Measurements from ENCODE around the gene TSPAN3.

Gene TSPAN3

GRCh38 chr15:77035999-77036471 lies 34.9 kb downstream of the TSPAN3 start:
- ChIA-PET CTCF (interaction anchor here (0.6 to 1.1 kb wide), 3 partner anchors 31 to 464 kb away, joined by 3 read pairs; no protein-coding TSS in a partner anchor), POLR2A (interaction anchor here (1.4 kb wide), 1 partner anchor 10 kb away, joined by 4 read pairs; no protein-coding TSS in a partner anchor)
- TF ChIP-seq ARNT (IDR thresholded peaks at IDR 0.05) (no peak), ELF4 (IDR thresholded peaks at IDR 0.05) (no peak), ZNF384 (IDR thresholded peaks at IDR 0.05) (no peak), L3MBTL2 (conservative IDR thresholded peaks at IDR 0.05) (no peak), SP1 (IDR thresholded peaks at IDR 0.05) (no peak), SUZ12 (IDR thresholded peaks at IDR 0.05) (no peak), HDGF (IDR thresholded peaks at IDR 0.05; ENCODE audit: borderline replicate concordance) (no peak), FOXA1 (IDR thresholded peaks at IDR 0.05) (no peak), LEF1 (IDR thresholded peaks at IDR 0.05; ENCODE audit: borderline replicate concordance) (no peak)
- no peak for DNase-seq (ENCODE audit: extremely low spot score)

GRCh38 chr15:77035584-77035983 lies 35.3 kb downstream of the TSPAN3 start:
- CTCF ChIA-PET = interaction anchor here (0.7 to 1.6 kb wide), 15 partner anchors 8 to 508 kb away, joined by 3 to 8 read pairs (median 3); no protein-coding TSS in a partner anchor
- no peak for DNase-seq (ENCODE audit: extremely low spot score)
- POLR2A ChIA-PET = interaction anchor here (1.4 kb wide), 1 partner anchor 11 kb away, joined by 4 read pairs; no protein-coding TSS in a partner anchor
- TF ChIP-seq ARNT (IDR thresholded peaks at IDR 0.05) (no peak), FOXK2 (IDR thresholded peaks at IDR 0.05) (no peak), ZNF384 (IDR thresholded peaks at IDR 0.05) (no peak), SP1 (IDR thresholded peaks at IDR 0.05) (no peak), HDGF (IDR thresholded peaks at IDR 0.05; ENCODE audit: borderline replicate concordance) (no peak), FOXA1 (IDR thresholded peaks at IDR 0.05) (no peak), BHLHE40 (IDR thresholded peaks at IDR 0.05; ENCODE audit: borderline replicate concordance) (no peak), CTBP1 (IDR thresholded peaks at IDR 0.05; ENCODE audit: borderline replicate concordance) (no peak), PKNOX1 (IDR thresholded peaks at IDR 0.05) (no peak), FOXM1 (IDR thresholded peaks at IDR 0.05; ENCODE audit: borderline replicate concordance) (no peak), L3MBTL2 (conservative IDR thresholded peaks at IDR 0.05) (no peak), TARDBP (IDR thresholded peaks at IDR 0.05) (no peak)

- TF ChIP-seq SUZ12 (IDR thresholded peaks at IDR 0.05) (no peak), FOXK2 (IDR thresholded peaks at IDR 0.05) (no peak), HDGF (IDR thresholded peaks at IDR 0.05; ENCODE audit: borderline replicate concordance) (no peak), CTBP1 (IDR thresholded peaks at IDR 0.05; ENCODE audit: borderline replicate concordance) (no peak), ELF4 (IDR thresholded peaks at IDR 0.05) (no peak), ARNT (IDR thresholded peaks at IDR 0.05) (no peak), FOXA1 (IDR thresholded peaks at IDR 0.05) (no peak), LEF1 (IDR thresholded peaks at IDR 0.05; ENCODE audit: borderline replicate concordance) (no peak), TARDBP (IDR thresholded peaks at IDR 0.05) (no peak), PKNOX1 (IDR thresholded peaks at IDR 0.05) (no peak), SP1 (IDR thresholded peaks at IDR 0.05) (no peak), NFRKB (IDR thresholded peaks at IDR 0.05) (no peak), L3MBTL2 (conservative IDR thresholded peaks at IDR 0.05) (no peak), FOXM1 (IDR thresholded peaks at IDR 0.05; ENCODE audit: borderline replicate concordance) (no peak), ZNF384 (IDR thresholded peaks at IDR 0.05) (no peak), BHLHE40 (IDR thresholded peaks at IDR 0.05; ENCODE audit: borderline replicate concordance) (no peak)
- DNase-seq (ENCODE audit: extremely low spot score) = peak; percentile 55
- ChIA-PET CTCF (interaction anchor here (0.6 to 1.6 kb wide), 17 partner anchors 9 to 508 kb away, joined by 3 to 8 read pairs (median 3); no protein-coding TSS in a partner anchor), POLR2A (interaction anchor here (1.4 kb wide), 1 partner anchor 12 kb away, joined by 4 read pairs; no protein-coding TSS in a partner anchor)
Measured at GRCh38 chr15:77034695-77035489, 36.0 kb downstream of the TSPAN3 start.

- CTCF ChIA-PET = interaction anchor here (0.6 to 1.6 kb wide), 14 partner anchors 8 to 372 kb away, joined by 3 to 8 read pairs (median 3); no protein-coding TSS in a partner anchor
Measured at GRCh38 chr15:77033729-77034671, 36.9 kb downstream of the TSPAN3 start.

More at GRCh38 chr15:77033729-77034671, 36.9 kb downstream of the TSPAN3 start:
- TF ChIP-seq NFRKB (IDR thresholded peaks at IDR 0.05) (no peak), TARDBP (IDR thresholded peaks at IDR 0.05) (no peak), FOXA1 (IDR thresholded peaks at IDR 0.05) (no peak), CTBP1 (IDR thresholded peaks at IDR 0.05; ENCODE audit: borderline replicate concordance) (no peak), FOXM1 (IDR thresholded peaks at IDR 0.05; ENCODE audit: borderline replicate concordance) (no peak), ARNT (IDR thresholded peaks at IDR 0.05) (no peak), HDGF (IDR thresholded peaks at IDR 0.05; ENCODE audit: borderline replicate concordance) (no peak), ELF4 (IDR thresholded peaks at IDR 0.05) (no peak), LEF1 (IDR thresholded peaks at IDR 0.05; ENCODE audit: borderline replicate concordance) (no peak), L3MBTL2 (conservative IDR thresholded peaks at IDR 0.05) (no peak), SP1 (IDR thresholded peaks at IDR 0.05) (no peak), FOXK2 (IDR thresholded peaks at IDR 0.05) (no peak), SUZ12 (IDR thresholded peaks at IDR 0.05) (no peak), PKNOX1 (IDR thresholded peaks at IDR 0.05) (no peak), ZNF384 (IDR thresholded peaks at IDR 0.05) (no peak), BHLHE40 (IDR thresholded peaks at IDR 0.05; ENCODE audit: borderline replicate concordance) (no peak)
- POLR2A ChIA-PET = interaction anchor here (0.6 kb wide), 1 partner anchor 56 kb away, joined by 3 read pairs; no protein-coding TSS in a partner anchor
- DNase-seq (ENCODE audit: extremely low spot score) = no peak
